Jurkat, Clone E6-1 (cell line): Measurements from ENCODE around the gene SIGLEC10.
"Not testable (repeated sequence)": the region's sequence is repeated elsewhere in the genome, so short reads cannot be mapped to it uniquely, and the experiment has no call there.

ENCODE experiments used
- DNase-seq: peaks from one replicate; pipeline ENCODE4 v3.0.0-alpha.2; 2011; ENCODE audit warnings: low read depth, low spot score
- H3K4me3 ChIP-seq: 2 replicates; pipeline ENCODE4 v1.5.1; 2011; ENCODE audit warnings: mild to moderate bottlenecking, low read length, control low read depth, moderate library complexity

Gene SIGLEC10

DNA sequence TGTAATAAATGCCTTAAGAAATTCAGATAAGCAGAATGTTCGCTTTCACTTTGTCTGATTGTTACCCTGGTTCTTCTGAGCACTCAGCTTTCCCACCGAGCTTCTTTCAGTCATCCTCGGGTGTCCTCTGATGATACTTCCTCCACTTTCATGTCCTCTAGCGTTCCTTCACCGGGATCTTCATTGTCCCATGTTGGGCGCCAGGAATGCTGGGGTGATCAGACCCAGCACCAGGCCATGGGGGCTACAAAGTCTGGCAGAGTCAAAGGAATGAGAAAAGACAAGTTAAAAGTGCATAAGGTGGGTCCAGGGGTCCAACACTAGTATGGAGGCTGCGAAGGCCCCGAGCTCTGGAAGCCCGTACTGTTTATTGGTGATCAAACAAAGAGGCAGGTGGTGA lies 15.3 kb downstream of the SIGLEC10 start:
- no peak overlapping the region for H3K4me3 ChIP-seq
- DNase-seq, result no peak

DNA sequence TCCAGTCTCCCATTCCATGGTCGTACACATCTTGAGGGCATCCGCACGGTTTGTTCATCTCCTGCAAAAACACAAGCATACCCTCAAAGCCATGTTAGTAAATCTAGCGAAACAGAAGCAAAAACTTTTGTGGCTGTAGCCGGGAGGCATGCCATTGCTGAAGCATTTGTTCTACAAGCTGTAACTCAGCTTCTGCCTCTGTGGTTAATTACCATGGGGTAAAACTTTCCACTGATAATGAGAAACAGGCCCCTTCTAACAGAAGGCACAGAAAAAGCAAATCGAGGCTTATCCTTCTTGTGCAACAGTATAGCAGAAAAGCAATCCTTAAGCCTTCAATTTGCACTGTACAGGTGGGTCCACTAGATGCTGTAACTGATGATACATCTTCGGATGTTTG lies 17.5 kb downstream of the SIGLEC10 start:
- not testable (repeated sequence) for DNase-seq, H3K4me3 ChIP-seq

DNA sequence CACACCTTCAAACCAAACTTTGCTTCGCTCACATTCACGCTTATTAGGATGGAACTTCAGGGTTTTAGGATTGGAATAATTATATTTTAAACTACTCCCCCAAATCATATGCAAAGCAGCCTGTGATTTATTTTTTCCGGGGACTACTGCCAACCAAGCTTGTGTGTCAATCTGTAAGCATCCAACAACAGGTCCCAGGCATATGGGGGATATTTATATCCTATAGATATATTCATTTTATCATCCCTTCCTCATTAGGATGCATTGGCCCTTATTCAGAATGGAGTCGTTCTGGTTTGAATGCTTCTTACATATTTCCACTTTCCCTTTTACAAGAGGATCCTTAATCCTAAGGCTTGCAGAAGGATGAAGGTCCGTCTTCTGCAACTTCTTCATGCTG lies 18.2 kb downstream of the SIGLEC10 start:
- no peak overlapping the region for H3K4me3 ChIP-seq
- no peak for DNase-seq

- DNase-seq, result peak; percentile 49
- H3K4me3 ChIP-seq, result no peak overlapping the region
Measured at GRCh38 chr19:51398096-51398704, 19.2 kb downstream of the SIGLEC10 start.

DNA sequence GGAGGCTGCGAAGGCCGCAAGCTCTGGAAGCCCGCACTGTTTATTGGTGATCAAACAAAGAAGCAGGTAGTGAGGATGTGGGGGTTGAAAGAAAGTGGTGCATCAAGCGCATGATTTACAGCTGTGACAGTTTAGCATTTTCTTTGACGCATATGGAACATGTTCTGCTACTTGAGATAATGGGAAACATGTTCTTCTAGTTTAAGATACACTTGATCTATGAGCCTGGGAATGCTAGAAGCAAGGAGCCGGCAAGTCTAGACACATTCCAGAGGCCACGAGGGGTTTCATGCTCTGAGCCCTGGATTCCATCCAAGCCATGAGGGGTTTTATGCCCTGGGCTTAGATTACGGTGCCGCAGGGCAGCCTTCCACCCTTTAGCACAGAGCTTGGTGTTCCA lies 20.0 kb downstream of the SIGLEC10 start:
- not testable (repeated sequence) for DNase-seq, H3K4me3 ChIP-seq

DNA sequence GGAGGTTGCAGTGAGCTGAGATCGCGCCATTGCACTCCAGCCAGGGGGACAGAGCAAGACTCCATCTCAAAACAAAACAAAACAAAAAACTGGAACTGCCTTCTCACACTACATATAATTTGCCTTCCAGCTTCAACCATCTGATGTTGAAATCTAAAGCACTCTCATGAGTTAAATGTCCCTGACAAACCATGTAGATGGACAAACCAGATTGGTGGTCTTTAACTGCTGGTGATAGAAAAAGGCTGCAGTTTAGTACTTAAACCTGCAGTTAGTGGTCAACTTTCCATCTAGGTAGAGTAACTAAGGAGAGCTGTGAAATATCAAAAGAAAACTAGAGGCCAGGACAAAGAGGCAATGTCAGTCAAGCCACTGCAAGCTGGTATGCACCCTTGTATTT lies 21.3 kb downstream of the SIGLEC10 start:
- DNase-seq, result no peak
- no peak overlapping the region for H3K4me3 ChIP-seq

- peak overlapping the region; percentile 97 for H3K4me3 ChIP-seq
- DNase-seq, result peak; percentile 100
Measured at GRCh38 chr19:51394050-51394836, 23.2 kb downstream of the SIGLEC10 start.

- no peak for DNase-seq
- no peak overlapping the region for H3K4me3 ChIP-seq
Measured at GRCh38 chr19:51392701-51393100, 24.7 kb downstream of the SIGLEC10 start.

GRCh38 chr19:51391073-51391611 lies 26.3 kb downstream of the SIGLEC10 start:
- no peak overlapping the region for H3K4me3 ChIP-seq
- DNase-seq, result no peak

DNA sequence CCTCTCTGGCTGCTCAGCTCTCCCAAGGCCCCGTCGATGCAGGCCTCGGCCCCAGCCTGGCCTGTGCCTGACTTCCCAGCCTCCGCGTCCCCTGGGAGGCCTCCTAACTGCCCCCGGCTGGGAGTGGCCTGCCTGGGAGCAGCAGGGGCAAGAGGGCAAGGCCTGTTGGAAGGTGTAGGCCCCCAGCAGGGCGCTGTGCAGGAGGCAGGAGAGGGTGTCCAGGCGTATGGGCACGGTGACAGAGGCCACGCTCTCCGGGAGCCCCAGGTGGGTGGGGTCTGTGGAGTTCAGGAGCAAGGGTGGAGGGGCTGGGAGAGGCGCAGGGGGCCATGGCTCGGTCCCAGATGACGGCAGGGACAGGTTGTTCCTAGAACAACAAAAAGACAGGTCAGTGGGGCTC lies 28.3 kb downstream of the SIGLEC10 start:
- H3K4me3 ChIP-seq, result no peak overlapping the region
- DNase-seq, result no peak

DNA sequence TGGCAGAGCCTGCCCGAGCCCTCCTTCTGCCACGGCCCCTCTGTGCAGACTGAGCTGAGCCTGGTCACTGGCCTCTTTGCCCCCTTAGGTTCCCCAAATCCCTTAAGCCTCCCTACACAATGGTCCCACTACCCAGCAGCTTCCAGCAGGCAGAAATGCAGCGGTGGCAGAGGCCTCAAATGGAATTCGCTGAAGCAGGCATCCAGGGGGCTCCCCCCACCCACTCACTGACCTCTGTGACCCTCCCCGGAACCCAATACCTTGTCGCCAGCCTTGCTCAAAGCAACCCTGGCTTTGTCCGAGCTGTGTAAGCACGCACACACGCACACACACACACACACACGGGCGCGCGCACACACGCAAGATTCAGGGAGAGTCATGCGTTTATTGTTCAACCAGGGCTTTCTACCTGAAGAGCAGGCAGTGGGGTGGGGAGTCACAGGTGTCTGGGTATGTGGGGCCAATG lies 29.5 kb downstream of the SIGLEC10 start, which contains the start of gene LIM2:
TSS of gene LIM2 (minus strand) at position 51 of the 466 bp plus-strand sequence. CDS start 531 bp downstream, outside the sequence.
- DNase-seq, result no peak
- H3K4me3 ChIP-seq, result no peak within 1 kb of the TSS

DNA sequence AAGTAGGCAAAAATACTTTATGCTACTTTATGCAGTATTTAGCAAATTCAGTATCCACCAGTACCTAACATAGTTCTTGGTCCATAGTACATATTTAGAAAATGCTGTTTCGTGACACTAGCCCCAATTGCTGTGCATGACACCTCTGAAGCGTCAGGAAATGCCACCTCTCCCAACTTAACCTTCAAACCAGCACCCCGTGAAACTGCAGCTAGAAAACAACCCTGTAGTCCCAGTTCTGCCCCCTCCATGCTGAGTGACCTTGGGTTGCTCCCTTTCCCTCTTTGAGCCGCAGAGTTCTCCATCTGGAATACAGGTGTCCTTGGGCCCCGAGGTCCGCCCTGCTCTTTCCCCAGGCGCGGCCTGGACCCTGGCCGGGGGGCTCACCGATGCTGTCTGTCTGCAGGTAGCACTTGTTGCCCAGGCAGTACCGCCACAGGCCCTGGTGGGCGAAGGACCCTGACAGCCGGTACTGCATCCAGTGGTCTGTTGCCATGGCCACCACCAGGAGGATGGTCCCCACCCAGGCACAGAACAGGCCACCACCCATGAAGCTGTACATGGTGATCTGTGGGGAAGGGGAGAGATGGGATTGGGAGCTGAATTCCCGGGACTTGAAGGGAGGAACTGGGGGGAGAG lies 30.4 kb downstream of the SIGLEC10 start:
- DNase-seq, result no peak
- H3K4me3 ChIP-seq, result no peak overlapping the region

- no peak for DNase-seq
- H3K4me3 ChIP-seq, result no peak overlapping the region
Measured at GRCh38 chr19:51382004-51382403, 35.4 kb downstream of the SIGLEC10 start.

GRCh38 chr19:51380379-51380778 lies 37.1 kb downstream of the SIGLEC10 start:
- no peak overlapping the region for H3K4me3 ChIP-seq
- no peak for DNase-seq

- H3K4me3 ChIP-seq, result no peak overlapping the region
- no peak for DNase-seq
Measured at GRCh38 chr19:51377422-51377821, 40.0 kb downstream of the SIGLEC10 start.

- H3K4me3 ChIP-seq, result no peak overlapping the region
- peak; percentile 83 for DNase-seq
Measured at GRCh38 chr19:51375504-51376221, 41.8 kb downstream of the SIGLEC10 start.

DNA sequence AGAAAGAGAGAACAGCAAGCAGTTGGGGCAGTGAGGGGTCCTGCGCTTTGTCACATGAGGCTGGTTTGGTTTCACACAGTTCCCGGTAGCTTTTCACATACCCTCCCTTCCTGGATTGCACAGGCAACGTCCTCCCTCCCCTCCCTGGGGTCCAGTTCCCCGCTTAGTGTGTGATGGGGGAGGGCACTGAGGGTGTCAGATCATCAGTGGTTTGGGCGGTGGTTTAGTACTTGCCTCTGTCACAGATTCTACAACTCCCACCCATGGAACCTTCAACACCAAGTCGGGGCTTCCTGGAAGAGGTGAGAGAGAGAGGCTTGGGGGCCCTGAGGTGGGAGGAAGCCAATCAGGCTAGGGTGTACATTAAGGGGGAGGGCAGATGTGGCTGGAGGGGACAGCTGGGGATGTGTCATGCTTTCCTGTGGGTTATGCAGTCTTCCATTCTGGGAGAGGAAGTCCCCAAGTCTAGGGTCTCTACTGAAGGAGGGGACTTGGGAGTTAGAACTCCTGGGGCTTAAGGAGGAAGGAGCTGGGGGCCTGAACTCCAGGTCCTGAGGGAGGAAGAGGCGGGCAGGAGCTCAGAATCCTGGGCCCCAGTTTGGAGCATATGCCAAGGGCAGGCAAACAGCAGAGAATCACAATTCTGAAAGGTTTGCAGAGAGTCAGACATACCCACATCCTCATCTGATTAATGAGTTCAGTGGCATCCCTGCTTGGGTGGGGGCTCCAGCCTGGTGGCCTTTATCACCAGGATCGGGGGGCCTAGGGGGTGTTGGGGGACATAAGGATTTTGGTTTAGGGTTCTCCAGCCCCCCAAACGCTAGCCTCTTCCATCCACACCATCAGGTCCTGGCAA lies 44.6 kb downstream of the SIGLEC10 start, which contains the start of gene NKG7:
TSS of gene NKG7 (minus strand) at position 6 of the 856 bp plus-strand sequence. CDS start 119 bp downstream, outside the sequence.
- peak; percentile 89 for DNase-seq
- peak within 1 kb of the TSS; percentile 27 for H3K4me3 ChIP-seq

DNA sequence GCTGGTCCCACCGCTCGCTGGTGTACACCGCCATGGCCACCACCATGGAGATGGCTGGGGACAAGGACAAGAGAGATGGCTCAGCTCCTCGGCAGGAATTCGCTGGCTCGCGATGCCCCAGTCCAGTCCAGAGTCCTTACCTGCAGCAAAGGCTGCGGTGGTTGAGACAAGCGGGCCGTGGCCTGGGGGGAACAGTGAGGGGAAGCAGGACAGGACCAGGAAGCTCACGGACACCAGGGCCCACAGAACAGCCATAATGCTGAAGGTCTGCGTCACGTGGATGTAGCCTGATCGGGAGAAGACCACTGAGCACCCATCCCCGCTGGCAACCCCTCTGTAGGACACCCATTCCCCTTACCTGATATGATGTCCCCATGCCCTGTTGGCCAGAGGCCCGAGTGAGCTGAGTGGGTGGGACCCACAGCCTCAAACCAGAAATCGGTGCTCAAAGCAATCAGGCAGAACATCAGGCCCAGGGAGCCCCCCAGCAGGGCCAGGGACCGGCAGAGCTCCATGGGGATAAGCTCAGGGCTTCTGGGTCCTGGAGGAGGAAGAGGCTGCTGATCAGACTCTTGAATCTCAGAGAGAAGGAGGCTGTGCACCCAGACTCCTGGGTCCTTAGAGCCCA lies 45.3 kb downstream of the SIGLEC10 start:
- DNase-seq, result no peak
- H3K4me3 ChIP-seq, result peak overlapping the region; percentile 27
